HUES64 (cell line): ENCODE data around the gene ITGB8.

Source experiments
- H3K27ac ChIP-seq: 2 replicates; pipeline ENCODE4 v1.7.0; 2013; ENCODE audit warnings: low read depth, low read length, inconsistent platforms
- H3K27me3 ChIP-seq: 2 replicates; pipeline ENCODE4 v1.6.1; 2013; ENCODE audit warnings: mild to moderate bottlenecking, low read length; ENCODE audit not compliant: insufficient read depth
- H3K36me3 ChIP-seq: 2 replicates; pipeline ENCODE4 v1.6.1; 2013; ENCODE audit warnings: mild to moderate bottlenecking, low read length; ENCODE audit not compliant: insufficient read depth
- H3K4me1 ChIP-seq: 2 replicates; pipeline ENCODE4 v1.6.1; 2013; ENCODE audit warnings: mild to moderate bottlenecking, low read length, moderate library complexity; ENCODE audit not compliant: insufficient read depth
- H3K4me3 ChIP-seq: 2 replicates; pipeline ENCODE4 v1.5.1; 2013; ENCODE audit warnings: mild to moderate bottlenecking, low read length, moderate library complexity
- H3K9ac ChIP-seq: 2 replicates; pipeline ENCODE4 v1.6.1; 2013; ENCODE audit warnings: mild to moderate bottlenecking, low read depth, low read length
- H3K9me3 ChIP-seq: 2 replicates; pipeline ENCODE4 v1.6.1; 2013; ENCODE audit warnings: low read depth, low read length; ENCODE audit not compliant: insufficient read depth
- WGBS: fragments of 150-250, 120-280 bp; methylation state at CpG from one replicate; pipeline ENCODE4 v1.1.7; 2013; ENCODE audit warnings: missing lambda C conversion rate; 5-methylcytosine and 5-hydroxymethylcytosine counted together

Gene ITGB8

DNA sequence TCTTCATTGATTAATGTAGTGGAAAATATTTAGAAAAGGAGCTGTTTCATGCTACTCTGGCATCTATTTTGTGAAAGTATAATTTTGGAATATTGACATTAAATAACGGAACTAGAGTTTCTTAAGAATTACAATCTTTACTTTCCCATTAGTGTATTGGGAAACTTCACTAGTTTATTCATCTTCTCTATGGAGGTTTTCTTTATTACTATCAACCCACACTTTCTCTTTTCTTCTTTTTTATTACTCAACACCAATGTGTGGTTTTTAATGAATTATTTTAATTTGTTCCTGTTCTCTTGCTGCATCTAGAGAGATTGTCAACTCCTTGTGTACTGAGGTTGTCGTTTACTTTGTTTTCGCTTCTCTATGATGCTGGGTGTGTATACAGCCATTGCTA, 20.4 kb upstream of the ITGB8 start:
- H3K9me3 ChIP-seq = no peaks in the 10 kb centered on the region
- H3K36me3 ChIP-seq = no peaks in the 10 kb centered on the region
- H3K27me3 ChIP-seq = no peaks in the 10 kb centered on the region
- H3K27ac ChIP-seq = no peak overlapping the region
- WGBS = 92% methylated on average over 2 of the region's 3 CpGs
- no peak overlapping the region for H3K4me3 ChIP-seq
- peaks cover 27% of the 10 kb centered on the region for H3K4me1 ChIP-seq
- H3K9ac ChIP-seq = no peak overlapping the region

DNA sequence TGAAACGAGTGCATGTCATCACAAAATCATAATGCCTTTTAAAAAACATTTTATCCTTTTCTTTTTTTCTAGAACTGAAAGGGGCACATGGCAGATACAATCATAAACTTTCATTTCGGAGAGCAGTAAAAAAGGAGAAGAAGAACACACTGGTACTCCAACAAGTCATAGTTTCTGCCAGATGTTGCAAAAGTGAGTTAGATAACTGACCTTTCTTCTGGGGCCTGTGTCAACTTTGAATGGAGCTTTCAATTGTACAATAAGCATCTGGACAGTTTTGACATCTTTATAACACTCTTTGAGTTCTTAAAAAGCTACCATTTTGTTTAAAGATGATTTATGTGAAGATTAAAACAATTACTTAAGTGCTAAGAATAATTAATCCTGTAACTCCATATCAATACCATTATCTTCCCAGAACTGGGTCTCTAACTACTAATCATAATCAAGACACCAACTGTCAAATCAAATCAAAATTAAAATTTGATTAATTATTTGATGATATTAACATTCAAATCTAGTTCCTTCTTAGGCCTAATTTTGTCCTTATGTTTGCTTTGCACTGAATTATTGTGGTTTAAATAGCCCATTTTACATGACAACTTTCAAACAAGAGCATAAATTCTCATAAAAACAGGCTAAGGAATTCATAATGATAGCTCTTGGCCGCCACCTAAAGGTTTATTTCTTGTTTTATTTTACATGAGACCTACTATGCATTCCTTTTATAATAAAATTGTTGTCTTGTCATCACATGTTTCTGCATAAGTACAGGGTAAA, 19.5 kb upstream of the ITGB8 start:
- H3K9ac ChIP-seq = no peak overlapping the region
- no peaks in the 10 kb centered on the region for H3K27me3 ChIP-seq
- H3K4me1 ChIP-seq = peaks cover 26% of the 10 kb centered on the region
- H3K4me3 ChIP-seq = no peak overlapping the region
- no peaks in the 10 kb centered on the region for H3K9me3 ChIP-seq
- H3K27ac ChIP-seq = no peak overlapping the region
- no peaks in the 10 kb centered on the region for H3K36me3 ChIP-seq
- WGBS = 92% methylated on average over 3 of the region's 3 CpGs

DNA sequence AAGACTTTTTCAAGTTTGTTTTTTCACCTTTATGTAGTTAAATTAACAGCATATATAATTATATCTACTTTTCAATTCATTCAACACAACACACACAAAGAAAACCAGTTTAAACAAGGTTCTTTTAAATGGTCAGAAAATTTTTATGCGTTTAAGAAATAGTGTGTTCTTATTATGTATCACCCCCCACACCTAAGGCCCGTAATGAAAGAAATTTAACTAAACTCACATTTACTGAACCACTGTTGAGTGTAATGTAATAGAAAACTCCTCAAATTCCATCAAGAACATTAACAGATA, 19.0 kb upstream of the ITGB8 start:
- H3K9ac ChIP-seq = no peak overlapping the region
- peaks cover 21% of the 10 kb centered on the region for H3K4me1 ChIP-seq
- no peaks in the 10 kb centered on the region for H3K27me3 ChIP-seq
- no peaks in the 10 kb centered on the region for H3K9me3 ChIP-seq
- WGBS = no CpG with 5 or more reads among the region's 2 CpGs
- no peak overlapping the region for H3K27ac ChIP-seq
- no peaks in the 10 kb centered on the region for H3K36me3 ChIP-seq
- H3K4me3 ChIP-seq = no peak overlapping the region

DNA sequence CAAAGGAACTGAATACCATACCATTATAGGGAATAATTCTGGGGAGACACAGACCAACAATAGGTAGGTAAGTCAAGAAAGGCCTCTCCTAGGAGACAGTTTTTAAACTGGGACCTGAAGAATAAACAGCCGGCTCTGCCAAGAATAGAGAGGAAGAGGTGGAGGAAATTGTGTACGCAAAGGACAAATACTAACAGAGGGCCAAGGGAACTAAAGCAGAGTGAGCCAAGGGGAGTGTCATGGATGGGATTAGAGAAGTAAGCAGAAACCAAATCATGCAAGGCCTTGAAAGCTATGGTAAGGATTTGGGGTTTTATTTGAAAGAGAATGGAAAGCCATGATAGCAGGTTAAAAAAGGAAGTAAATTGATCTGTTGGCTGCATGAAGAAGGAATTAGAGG, 18.1 kb upstream of the ITGB8 start:
- H3K27ac ChIP-seq = no peak overlapping the region
- no peak overlapping the region for H3K9ac ChIP-seq
- no peak overlapping the region for H3K4me3 ChIP-seq
- H3K9me3 ChIP-seq = no peaks in the 10 kb centered on the region
- WGBS = 89% methylated on average over 2 of the region's 2 CpGs
- H3K4me1 ChIP-seq = peaks cover 12% of the 10 kb centered on the region
- no peaks in the 10 kb centered on the region for H3K27me3 ChIP-seq
- H3K36me3 ChIP-seq = no peaks in the 10 kb centered on the region

DNA sequence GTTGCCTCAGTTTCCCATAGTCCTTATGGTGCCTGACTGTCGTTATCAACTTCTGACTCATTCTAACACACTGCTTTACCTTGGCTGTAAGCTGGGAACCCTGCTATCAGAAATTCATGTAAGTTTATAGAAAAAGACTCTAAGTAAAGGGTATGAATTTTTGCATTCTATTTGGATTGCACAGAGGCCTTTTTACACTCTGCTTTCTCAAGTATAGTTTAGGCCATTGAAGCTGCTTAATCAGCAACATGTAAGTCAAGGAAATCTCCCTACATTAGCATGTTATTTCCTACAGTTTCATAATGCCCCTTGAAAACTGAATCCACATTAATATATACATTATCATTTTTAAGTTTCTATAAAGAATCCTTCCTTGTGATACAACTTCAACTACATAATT, 17.1 kb upstream of the ITGB8 start:
- Histone ChIP-seq H3K4me3 (no peak overlapping the region), H3K9me3 (no peaks in the 10 kb centered on the region), H3K27ac (no peak overlapping the region), H3K27me3 (no peaks in the 10 kb centered on the region), H3K4me1 (peaks cover 1% of the 10 kb centered on the region; the same call in 1 of the 2 replicates), H3K9ac (no peak overlapping the region), H3K36me3 (no peaks in the 10 kb centered on the region)
- WGBS = 90% methylated on average over 1 of the region's 1 CpG

DNA sequence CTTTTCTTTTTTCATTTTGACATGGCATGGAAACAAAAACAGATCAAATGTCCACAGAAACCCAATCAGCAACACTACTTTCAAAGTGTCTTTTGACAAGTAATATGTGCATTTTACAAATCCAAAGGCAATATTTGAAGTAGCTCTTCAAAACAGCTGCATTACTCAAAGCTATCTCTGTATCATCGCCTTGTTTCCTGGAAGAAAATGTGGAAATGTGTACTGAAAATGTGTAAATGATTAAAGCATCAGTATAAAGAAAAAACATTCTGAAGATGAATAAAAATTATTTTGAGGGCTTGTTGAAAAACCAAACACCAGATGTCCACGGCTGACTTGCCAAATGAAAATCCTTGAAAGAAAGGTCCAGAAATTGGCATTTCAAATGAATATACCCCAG, 16.5 kb upstream of the ITGB8 start:
- H3K9me3 ChIP-seq = no peaks in the 10 kb centered on the region
- no peak overlapping the region for H3K27ac ChIP-seq
- no peaks in the 10 kb centered on the region for H3K4me1 ChIP-seq
- H3K27me3 ChIP-seq = no peaks in the 10 kb centered on the region
- H3K36me3 ChIP-seq = no peaks in the 10 kb centered on the region
- 96% methylated on average over 2 of the region's 2 CpGs for WGBS
- no peak overlapping the region for H3K4me3 ChIP-seq
- no peak overlapping the region for H3K9ac ChIP-seq

DNA sequence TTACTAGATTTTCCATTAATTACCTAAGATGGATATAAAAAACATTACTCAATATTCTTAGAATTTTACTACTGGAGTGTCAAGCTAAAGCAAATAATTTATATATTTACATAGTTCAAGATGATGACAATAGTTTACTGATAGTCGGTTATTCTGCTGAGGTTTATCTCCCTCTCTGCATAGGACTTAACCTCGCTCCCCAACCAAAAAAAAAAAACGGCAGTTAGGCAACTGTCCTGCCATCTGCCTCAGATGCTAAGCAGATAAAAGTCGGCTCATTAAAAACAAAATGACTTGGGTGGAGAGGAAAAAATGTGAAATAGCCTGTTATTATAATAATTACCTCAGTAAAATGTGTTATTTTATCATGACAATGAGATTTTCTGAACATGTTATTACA, 14.0 kb upstream of the ITGB8 start:
- Histone ChIP-seq H3K27me3 (no peaks in the 10 kb centered on the region), H3K9ac (no peak overlapping the region), H3K27ac (no peak overlapping the region), H3K36me3 (no peaks in the 10 kb centered on the region), H3K9me3 (no peaks in the 10 kb centered on the region), H3K4me1 (no peaks in the 10 kb centered on the region), H3K4me3 (no peak overlapping the region)
- WGBS = 94% methylated on average over 4 of the region's 4 CpGs

DNA sequence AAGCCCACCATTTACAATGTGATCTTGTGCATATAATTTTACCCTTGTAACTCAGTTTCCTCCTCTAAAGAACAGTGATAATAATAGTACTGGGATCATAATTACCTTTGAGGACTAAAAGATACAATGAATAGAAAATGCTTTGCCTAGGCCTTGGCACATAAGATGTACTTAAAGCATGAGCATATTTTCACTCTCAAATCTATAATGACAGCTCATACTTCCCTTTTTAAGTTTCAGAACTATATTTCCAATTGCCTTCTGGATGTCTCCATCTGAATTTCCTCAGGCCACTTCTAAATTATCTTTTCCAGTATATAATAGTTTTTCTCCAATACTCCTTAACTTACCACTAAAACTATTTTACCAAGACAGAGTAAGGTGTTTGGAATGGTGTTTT, 13.3 kb upstream of the ITGB8 start:
- no peak overlapping the region for H3K9ac ChIP-seq
- no peaks in the 10 kb centered on the region for H3K36me3 ChIP-seq
- no peaks in the 10 kb centered on the region for H3K4me1 ChIP-seq
- H3K27me3 ChIP-seq = no peaks in the 10 kb centered on the region
- no peak overlapping the region for H3K4me3 ChIP-seq
- H3K9me3 ChIP-seq = no peaks in the 10 kb centered on the region
- no peak overlapping the region for H3K27ac ChIP-seq

DNA sequence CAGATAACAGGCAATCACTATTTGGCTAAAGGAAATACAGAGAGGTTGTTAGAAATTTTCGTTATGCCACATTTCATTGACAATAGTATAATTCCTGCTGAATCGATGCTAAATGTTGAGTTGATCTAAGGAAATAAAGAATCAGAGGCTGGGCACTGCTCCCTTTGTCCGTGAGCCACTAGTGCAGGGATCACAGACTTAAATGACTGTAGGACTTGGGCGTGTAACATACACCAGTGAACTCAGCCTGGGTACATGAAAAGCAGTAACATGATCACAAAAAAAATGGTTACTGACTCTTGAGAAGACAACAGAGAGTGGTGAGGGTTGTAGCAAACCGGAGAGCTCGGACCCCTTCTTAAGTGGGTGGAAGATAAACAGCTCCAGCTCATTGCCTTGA, 11.8 kb upstream of the ITGB8 start:
- H3K4me1 ChIP-seq = no peaks in the 10 kb centered on the region
- no peaks in the 10 kb centered on the region for H3K27me3 ChIP-seq
- H3K9me3 ChIP-seq = no peaks in the 10 kb centered on the region
- H3K9ac ChIP-seq = no peak overlapping the region
- H3K36me3 ChIP-seq = no peaks in the 10 kb centered on the region
- H3K4me3 ChIP-seq = no peak overlapping the region
- H3K27ac ChIP-seq = no peak overlapping the region
- WGBS = 95% methylated on average over 6 of the region's 6 CpGs

DNA sequence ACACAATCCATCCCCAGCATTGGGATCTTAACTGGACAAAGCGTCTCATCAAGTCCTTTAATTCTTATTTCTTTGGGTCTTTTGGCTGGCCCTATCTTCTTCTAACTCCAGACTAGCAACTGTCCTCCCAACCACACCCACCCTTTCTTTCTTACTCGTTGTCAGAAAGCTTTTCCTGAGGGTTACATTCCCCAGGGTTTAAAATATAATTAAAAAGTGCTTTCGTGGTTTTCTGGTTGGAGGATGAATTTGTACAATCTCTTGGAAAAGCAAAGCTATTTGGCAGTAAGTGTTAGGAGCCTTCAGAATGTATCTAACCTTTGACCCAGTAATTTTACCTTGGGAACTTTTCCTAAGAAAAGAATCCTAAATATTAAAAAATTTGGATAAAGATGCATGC, 10.4 kb upstream of the ITGB8 start:
- H3K4me1 ChIP-seq = no peaks in the 10 kb centered on the region
- H3K9me3 ChIP-seq = no peaks in the 10 kb centered on the region
- no peak overlapping the region for H3K9ac ChIP-seq
- no peak overlapping the region for H3K4me3 ChIP-seq
- H3K36me3 ChIP-seq = no peaks in the 10 kb centered on the region
- no peak overlapping the region for H3K27ac ChIP-seq
- no peaks in the 10 kb centered on the region for H3K27me3 ChIP-seq
- 77% methylated on average over 3 of the region's 3 CpGs for WGBS

DNA sequence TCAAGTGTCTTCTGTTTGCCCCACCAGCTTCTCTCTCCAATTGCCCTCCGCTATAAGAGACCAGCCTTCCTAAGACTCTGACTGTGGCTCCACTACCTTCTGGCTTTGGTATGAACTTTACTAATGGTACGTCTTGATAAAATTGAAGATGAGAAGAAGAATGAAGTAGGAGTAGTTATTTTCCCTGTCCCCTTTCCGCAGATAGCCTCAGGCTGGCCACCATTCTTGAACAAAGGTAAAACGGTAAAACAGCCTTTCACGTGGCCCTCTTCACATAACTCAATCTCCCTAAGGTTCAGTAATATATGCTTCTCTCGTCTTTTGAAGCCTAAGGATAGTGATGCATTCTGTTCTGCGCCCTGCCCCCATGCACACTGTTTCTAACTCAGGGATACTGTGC, 9.9 kb upstream of the ITGB8 start:
- Histone ChIP-seq H3K36me3 (no peaks in the 10 kb centered on the region), H3K4me3 (no peak overlapping the region), H3K27me3 (no peaks in the 10 kb centered on the region), H3K27ac (no peak overlapping the region), H3K4me1 (no peaks in the 10 kb centered on the region), H3K9ac (no peak overlapping the region), H3K9me3 (no peaks in the 10 kb centered on the region)
- WGBS = 92% methylated on average over 7 of the region's 7 CpGs

DNA sequence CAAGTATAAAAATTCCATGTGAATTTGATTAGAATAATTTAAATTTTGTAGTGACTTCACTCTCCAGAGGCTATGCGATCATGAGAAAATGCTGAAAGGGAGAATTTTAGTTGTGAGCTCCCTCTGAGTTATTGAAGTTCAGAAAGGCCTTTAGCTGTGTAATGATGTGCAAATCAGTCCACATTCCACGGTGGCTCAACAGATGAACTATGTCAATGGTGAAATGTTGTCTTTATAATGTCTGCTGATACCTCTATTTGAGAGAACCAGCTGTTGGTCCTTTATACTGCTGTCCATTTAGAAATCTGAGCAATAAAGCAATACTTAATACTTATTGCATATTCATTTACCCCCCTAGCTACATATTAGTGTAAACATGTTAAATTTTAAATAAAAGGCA, 7.1 kb upstream of the ITGB8 start:
- Histone ChIP-seq H3K27ac (no peak overlapping the region), H3K27me3 (no peaks in the 10 kb centered on the region), H3K4me1 (no peaks in the 10 kb centered on the region), H3K9ac (no peak overlapping the region), H3K4me3 (no peak overlapping the region), H3K9me3 (no peaks in the 10 kb centered on the region), H3K36me3 (no peaks in the 10 kb centered on the region)
- 92% methylated on average over 2 of the region's 2 CpGs for WGBS
